Activated naive CD4-positive, alpha-beta T cell treated with anti-CD3 and anti-CD28 coated beads, Interleukin-2, amount 50 U/mL, for 24 hours (primary cell): ENCODE results near the gene RAB31.
"Not testable (repeated sequence)": the region's sequence is repeated elsewhere in the genome, so short reads cannot be mapped to it uniquely, and the experiment has no call there.

Experiments
- H3K27ac Mint-ChIP-seq: one replicate; pipeline ENCODE4 v1.8.0; 2021; ENCODE audit warnings: mild to moderate bottlenecking, mixed read lengths
- H3K27me3 Mint-ChIP-seq: one replicate; pipeline ENCODE4 v1.8.0; 2021; ENCODE audit warnings: mixed read lengths
- H3K36me3 Mint-ChIP-seq: one replicate; pipeline ENCODE4 v1.8.0; 2021; ENCODE audit warnings: mixed read lengths
- H3K4me1 Mint-ChIP-seq: one replicate; pipeline ENCODE4 v1.8.0; 2021; ENCODE audit warnings: mixed read lengths
- H3K4me3 Mint-ChIP-seq: one replicate; pipeline ENCODE4 v1.8.0; 2021; ENCODE audit warnings: mild to moderate bottlenecking, mixed read lengths
- H3K9me3 Mint-ChIP-seq: one replicate; pipeline ENCODE4 v1.8.0; 2021; ENCODE audit warnings: mixed read lengths

The RAB31 gene

DNA sequence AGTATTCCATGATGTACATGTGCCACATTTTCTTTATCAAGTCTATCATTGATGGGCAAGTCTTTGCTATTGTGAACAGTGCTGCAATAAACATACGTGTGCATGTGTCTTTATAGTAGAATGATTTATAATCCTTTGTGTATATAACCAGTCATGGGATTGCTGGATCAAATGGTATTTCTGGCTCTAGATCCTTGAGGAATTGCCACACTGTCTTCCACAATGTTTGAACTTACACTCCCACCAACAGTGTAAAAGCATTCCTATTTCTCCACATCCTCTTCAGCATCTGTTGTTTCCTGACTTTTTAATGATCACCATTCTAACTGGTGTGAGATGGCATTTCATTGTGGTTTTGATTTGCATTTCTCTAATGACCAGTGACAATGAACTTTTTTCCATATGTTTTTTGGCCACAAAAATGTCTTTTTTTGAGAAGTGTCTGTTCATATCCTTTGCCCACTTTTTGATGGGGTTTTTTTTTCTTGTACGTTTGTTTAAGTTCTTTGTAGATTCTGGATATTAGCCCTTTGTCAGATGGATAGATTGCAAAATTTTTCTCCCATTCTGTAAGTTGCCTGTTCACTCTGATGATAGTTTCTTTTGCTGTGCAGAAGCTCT, 60.1 kb downstream of the RAB31 start:
- H3K9me3 Mint-ChIP-seq, H3K4me1 Mint-ChIP-seq, H3K4me3 Mint-ChIP-seq, H3K36me3 Mint-ChIP-seq, H3K27ac Mint-ChIP-seq: not testable (repeated sequence)
- peaks cover 11% of the 10 kb centered on the region for H3K27me3 Mint-ChIP-seq

DNA sequence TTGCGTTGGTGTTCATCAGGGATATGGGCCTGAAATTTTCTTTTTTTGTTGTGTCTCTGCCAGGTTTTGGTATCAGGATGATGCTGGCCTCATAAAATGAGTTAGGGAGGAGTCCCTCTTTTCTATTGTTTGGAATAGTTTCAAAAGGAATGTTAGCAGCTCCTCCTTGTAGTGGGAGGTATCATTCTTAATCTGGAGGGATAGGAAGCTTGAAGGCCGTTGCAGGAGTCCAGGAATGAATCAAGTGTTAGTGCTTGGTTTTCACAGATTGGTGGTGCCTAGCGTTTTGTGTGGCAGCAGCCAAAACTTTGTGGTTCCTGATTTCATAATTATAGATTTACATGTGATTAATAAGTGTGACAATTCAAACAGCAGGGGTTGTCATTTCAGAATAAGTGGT, 62.0 kb downstream of the RAB31 start:
- not testable (repeated sequence) for H3K4me1 Mint-ChIP-seq, H3K9me3 Mint-ChIP-seq, H3K4me3 Mint-ChIP-seq, H3K27ac Mint-ChIP-seq, H3K36me3 Mint-ChIP-seq
- H3K27me3 Mint-ChIP-seq, result peaks cover 12% of the 10 kb centered on the region

DNA sequence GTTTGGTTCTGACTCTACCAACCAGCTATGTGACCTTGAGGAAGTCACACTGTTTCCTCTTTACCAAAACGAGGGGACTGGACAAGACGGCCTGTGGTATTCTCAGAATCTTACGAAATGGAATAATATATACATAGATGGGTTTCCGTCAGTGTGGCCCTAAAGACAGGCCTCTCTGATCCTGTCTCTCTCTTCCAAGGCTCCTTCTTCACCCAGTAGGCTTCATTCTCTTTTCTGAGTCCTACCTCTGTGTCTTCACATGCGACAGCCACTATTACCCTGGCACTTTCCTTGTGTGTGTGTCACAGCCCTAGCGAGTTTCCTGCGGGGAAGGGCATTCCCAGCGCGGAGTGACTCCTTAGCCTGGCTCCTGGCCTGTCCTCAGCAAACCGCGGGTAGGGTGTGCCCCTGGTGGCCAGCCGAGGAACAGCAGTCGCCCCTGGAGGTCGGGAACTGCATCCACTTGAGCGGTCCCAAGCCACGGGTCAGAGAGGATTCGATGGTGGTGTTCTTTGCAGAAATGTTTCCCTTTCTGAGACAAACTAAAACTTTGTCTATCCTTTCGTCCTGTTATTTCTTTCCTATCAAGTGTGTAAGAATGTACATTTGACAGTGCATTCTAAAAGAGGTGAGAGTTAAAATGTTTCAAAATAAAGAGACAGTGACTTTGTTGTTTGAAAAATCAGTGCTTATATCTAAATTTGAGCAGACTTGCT, 63.3 kb downstream of the RAB31 start:
- Mint-ChIP-seq H3K4me3 (no peak overlapping the region), H3K4me1 (no peaks in the 10 kb centered on the region), H3K27me3 (peaks cover 17% of the 10 kb centered on the region), H3K27ac (no peak overlapping the region), H3K9me3 (no peaks in the 10 kb centered on the region), H3K36me3 (no peaks in the 10 kb centered on the region)

DNA sequence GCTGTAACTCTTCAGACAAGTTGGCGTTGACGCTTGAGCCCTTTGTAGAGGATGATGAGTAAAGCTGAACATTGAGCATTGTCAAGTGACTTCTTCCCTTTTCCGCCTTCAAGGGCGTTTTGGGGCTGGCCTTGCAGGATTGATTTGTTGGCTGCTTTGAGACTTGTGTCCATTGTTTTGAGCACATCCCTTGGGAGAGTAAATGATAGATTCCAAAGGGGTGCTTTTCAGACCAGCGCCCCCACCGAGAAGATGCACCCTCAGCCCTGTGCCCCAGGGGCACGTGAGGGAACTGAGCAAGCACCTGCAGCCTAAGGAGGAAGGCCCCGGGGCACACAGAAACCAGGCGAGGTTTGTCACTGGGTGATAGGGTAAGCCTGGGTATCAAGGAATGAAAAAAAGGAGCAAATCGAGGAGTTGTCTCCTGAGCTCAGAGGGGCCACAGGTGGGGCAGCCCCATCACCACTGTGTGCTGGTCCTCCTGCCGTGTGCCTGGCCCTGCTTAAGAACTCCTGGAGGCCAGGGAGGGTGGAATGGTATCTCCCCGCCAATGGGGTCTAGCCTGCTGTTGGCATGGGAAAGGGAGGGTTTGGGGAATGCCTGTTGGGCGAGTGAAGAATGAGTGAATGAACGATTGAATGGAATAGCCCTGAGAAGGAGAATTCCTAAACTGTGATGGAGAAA, 64.0 kb downstream of the RAB31 start:
- Mint-ChIP-seq H3K4me1 (no peaks in the 10 kb centered on the region), H3K9me3 (no peaks in the 10 kb centered on the region), H3K4me3 (no peak overlapping the region), H3K27me3 (peaks cover 17% of the 10 kb centered on the region), H3K27ac (no peak overlapping the region), H3K36me3 (no peaks in the 10 kb centered on the region)

DNA sequence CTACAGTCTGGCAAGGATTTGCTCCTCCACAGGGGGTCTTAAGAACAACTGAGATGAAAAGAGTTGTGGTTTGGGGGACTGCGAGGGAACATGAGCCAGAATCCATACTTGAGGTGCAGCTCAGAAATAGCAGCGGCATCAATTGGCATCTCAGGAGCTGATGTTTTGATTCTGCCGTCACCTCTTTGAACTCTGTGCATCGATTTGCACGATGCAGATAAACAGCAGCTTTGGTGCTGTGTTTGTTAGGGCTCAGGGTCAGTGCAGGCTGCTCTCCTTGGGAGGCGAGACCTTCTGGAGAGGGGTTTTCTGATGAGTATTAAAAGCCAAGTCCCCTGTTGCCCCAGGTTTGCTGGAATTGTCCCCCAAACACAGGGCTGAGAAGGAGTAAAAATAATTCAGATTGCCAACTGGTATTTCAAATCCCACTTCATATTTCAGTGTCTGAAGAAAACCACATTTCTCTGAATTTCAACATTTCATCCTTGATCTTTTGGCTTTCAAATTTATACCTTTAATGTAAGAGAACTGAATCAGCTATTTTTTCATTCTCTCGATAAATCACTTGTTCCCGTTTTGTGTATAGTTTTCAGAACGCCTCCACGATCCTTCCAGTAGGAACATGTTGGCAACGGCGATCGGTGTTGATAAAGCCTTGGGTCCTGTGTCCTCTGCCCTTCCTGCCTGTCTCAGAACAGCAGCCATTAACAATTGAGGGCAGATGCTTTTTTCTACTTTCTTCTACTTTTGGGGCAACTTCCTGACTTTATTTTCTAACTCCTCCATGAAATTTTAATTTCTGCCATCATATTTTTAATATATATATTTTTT, 65.0 kb downstream of the RAB31 start:
- H3K9me3 Mint-ChIP-seq, result no peaks in the 10 kb centered on the region
- no peak overlapping the region for H3K27ac Mint-ChIP-seq
- no peak overlapping the region for H3K4me3 Mint-ChIP-seq
- no peaks in the 10 kb centered on the region for H3K4me1 Mint-ChIP-seq
- peaks cover 19% of the 10 kb centered on the region for H3K27me3 Mint-ChIP-seq
- H3K36me3 Mint-ChIP-seq, result no peaks in the 10 kb centered on the region

DNA sequence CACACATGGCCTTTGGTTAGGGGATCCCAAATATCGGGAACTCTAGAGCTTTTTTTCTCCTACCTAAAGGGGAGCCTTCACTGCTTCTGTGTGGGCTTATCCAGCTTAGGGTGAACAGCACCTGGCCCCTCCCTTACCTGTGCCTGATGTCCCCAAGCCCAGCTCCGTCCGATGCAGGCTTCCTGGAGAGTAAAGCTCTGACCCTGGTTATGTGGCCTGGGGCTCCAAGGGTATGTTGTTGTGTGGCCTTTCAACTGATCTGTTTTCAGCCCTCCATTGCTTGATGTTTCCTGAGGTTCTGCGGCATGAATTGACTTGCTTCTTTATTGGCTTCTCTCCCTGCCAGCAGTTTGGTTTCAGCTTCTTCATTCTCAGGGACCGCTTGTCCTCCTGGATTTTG, 66.0 kb downstream of the RAB31 start:
- Mint-ChIP-seq H3K9me3 (no peaks in the 10 kb centered on the region), H3K4me3 (no peak overlapping the region), H3K36me3 (no peaks in the 10 kb centered on the region), H3K4me1 (no peaks in the 10 kb centered on the region), H3K27me3 (peaks cover 20% of the 10 kb centered on the region), H3K27ac (no peak overlapping the region)

DNA sequence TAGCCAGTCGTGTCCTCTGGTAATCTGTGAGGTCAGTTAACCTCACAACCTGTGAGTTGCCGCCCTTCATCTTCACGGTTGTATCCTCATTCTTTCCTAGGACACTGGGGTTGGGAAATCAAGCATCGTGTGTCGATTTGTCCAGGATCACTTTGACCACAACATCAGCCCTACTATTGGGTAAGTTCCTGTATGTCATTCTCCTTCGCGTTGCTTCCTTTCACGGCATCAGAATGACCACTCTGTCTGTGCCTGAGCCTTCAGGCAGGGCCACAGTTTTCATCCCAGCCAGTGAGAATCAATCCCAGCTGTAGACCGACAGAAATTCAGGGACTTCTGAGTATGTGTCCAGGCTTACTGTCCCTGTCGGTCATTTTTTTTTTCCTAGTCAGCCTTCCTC, 67.1 kb downstream of the RAB31 start:
- H3K4me3 Mint-ChIP-seq, result no peak overlapping the region

DNA sequence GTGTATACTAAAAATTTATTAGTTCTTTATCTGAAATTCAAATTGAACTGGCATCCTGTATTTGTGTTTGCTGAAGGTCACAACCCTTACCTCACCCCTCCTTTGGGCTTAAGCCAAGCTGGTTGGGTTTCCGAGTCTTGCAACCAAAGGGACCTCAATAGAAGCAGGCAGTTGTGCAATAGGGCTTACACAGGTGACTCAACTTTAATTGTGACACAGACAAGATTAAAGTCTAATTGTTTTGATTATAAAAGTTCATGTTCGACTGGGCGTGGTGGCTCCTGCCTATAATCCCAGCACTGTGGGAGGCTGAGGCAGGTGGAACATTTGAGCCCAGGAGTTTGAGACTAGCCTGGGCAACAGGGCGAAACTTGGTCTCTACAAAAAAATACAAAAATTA, 71.5 kb downstream of the RAB31 start:
- H3K36me3 Mint-ChIP-seq, result no peaks in the 10 kb centered on the region
- no peak overlapping the region for H3K4me3 Mint-ChIP-seq
- no peaks in the 10 kb centered on the region for H3K9me3 Mint-ChIP-seq
- no peaks in the 10 kb centered on the region for H3K4me1 Mint-ChIP-seq
- H3K27ac Mint-ChIP-seq, result no peak overlapping the region
- H3K27me3 Mint-ChIP-seq, result peaks cover 7% of the 10 kb centered on the region

More for the DNA sequence above, 67.1 kb downstream of the RAB31 start:
- H3K27me3 Mint-ChIP-seq, result peaks cover 18% of the 10 kb centered on the region
- H3K27ac Mint-ChIP-seq, result no peak overlapping the region
- H3K9me3 Mint-ChIP-seq, result no peaks in the 10 kb centered on the region
- H3K4me1 Mint-ChIP-seq, result no peaks in the 10 kb centered on the region
- H3K36me3 Mint-ChIP-seq, result no peaks in the 10 kb centered on the region

DNA sequence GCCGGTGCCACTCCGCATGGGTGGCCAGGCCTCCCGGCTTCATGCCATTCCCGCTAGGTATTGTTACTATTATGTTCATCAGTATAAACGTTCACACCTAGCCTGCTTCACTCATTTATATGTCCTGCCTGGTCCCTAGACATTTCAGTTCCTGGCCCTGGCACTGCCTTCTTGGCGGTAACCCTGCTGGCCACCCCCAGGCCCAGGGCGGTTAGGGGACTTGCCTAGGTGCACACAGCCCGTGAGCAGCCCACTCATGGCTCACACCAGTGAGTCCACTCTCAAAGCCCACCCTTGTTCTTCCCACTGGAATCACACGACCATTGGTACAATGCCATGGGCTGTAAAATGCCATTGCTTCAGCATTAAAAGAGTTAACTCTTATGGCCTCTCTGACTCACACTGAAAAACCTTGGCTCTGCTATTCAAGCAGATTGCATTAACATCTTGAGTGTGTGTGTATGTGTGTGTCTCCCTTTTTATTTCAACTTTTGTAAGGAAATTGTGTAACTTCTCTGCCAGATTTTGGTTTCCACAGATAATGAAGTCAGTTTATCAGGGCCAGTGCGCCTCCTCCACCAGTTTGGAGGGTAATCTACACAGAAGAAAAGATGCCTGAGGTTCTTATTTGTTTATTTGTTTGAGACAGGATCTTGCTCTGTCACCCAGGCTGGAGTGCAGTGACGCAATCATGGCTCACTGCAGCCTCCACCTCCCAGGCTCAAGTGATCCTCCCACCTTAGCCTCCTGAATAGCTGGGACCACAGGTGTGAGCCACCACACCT, 74.2 kb downstream of the RAB31 start:
- no peak overlapping the region for H3K27ac Mint-ChIP-seq
- H3K4me3 Mint-ChIP-seq, result no peak overlapping the region
- no peaks in the 10 kb centered on the region for H3K4me1 Mint-ChIP-seq
- H3K9me3 Mint-ChIP-seq, result no peaks in the 10 kb centered on the region
- H3K36me3 Mint-ChIP-seq, result no peaks in the 10 kb centered on the region
- peaks cover 3% of the 10 kb centered on the region for H3K27me3 Mint-ChIP-seq

DNA sequence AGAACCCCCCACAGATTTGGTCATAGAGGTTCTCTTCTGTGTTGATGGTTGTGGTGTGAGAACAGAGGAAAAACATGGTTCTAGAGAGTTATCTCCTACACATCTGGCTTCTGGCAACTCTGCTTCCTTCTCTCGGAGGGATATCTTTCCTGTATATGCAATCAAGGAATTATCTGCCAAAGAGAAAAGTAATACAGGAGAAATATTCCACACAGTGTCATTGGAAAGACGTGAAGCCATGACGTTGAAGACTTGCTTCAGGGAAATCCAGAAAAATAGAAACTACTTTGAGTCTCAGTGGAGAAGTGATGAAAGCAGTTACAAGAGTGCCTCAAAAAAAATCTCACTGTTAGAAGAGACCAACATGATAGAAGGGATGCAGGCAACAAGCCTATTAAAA, 78.5 kb downstream of the RAB31 start:
- Mint-ChIP-seq H3K36me3 (no peaks in the 10 kb centered on the region), H3K4me3 (no peak overlapping the region), H3K9me3 (no peaks in the 10 kb centered on the region), H3K27me3 (peaks cover 6% of the 10 kb centered on the region), H3K27ac (no peak overlapping the region), H3K4me1 (no peaks in the 10 kb centered on the region)

DNA sequence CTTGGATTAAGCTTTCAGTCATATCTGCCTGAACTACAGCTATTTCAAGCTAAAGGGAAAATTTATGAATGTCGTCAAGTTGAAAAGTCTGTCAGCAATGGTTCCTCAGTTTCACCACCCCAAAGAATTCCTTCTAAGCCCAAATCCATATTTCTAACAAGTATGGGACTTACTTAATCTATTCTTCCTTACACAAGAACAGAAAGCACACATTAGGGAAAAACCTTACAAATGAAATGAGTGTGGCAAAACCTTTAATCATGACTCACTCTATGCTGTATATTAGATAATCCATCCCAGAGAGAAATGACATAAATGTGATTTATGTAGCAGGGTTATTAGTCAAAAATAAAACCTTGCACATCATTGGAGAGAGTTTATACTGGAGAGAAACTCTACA, 78.9 kb downstream of the RAB31 start:
- Mint-ChIP-seq H3K4me1 (no peaks in the 10 kb centered on the region), H3K27ac (no peak overlapping the region), H3K36me3 (no peaks in the 10 kb centered on the region), H3K9me3 (no peaks in the 10 kb centered on the region), H3K4me3 (no peak overlapping the region), H3K27me3 (peaks cover 6% of the 10 kb centered on the region)

DNA sequence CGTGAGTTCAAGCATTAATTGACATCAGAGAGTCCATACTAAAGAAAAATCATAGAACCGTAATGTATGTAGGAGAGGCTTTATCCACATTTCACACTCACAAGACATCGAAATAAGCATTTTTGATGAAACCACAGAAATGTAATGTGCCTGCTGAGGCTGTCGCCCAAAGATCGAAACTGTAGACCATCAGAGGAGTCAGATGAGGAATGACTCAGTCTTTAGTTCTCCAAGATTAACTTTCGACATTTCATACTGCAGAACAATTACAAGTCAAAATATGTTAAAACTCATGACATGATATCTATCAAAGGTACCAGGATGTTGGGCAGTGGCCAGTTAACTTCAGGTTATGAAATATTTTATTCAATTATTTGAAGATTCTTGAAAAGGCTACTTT, 79.6 kb downstream of the RAB31 start:
- no peaks in the 10 kb centered on the region for H3K9me3 Mint-ChIP-seq
- no peak overlapping the region for H3K27ac Mint-ChIP-seq
- peaks cover 6% of the 10 kb centered on the region for H3K27me3 Mint-ChIP-seq
- no peaks in the 10 kb centered on the region for H3K36me3 Mint-ChIP-seq
- H3K4me3 Mint-ChIP-seq, result no peak overlapping the region
- H3K4me1 Mint-ChIP-seq, result no peaks in the 10 kb centered on the region

DNA sequence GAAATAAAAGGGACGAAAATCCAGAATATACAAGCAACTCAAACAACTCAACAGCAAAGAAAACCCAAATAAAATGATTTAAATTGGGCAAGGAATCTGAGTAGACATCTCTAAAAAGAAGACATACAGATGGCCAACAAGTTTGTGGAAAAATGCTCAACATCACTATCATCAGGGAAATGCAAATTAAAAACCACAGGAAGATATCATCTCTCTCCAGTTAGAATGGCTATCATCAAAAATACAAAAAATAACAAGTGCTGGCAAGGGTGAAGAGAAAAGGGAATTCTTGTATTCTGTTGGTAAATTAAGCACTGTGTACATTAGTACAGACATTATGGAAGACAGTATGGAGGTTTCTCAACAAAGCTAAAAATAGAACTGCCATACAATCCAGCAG, 80.0 kb downstream of the RAB31 start:
- Mint-ChIP-seq H3K9me3 (no peaks in the 10 kb centered on the region), H3K27me3 (peaks cover 6% of the 10 kb centered on the region), H3K27ac (no peak overlapping the region), H3K36me3 (no peaks in the 10 kb centered on the region), H3K4me1 (no peaks in the 10 kb centered on the region), H3K4me3 (no peak overlapping the region)

DNA sequence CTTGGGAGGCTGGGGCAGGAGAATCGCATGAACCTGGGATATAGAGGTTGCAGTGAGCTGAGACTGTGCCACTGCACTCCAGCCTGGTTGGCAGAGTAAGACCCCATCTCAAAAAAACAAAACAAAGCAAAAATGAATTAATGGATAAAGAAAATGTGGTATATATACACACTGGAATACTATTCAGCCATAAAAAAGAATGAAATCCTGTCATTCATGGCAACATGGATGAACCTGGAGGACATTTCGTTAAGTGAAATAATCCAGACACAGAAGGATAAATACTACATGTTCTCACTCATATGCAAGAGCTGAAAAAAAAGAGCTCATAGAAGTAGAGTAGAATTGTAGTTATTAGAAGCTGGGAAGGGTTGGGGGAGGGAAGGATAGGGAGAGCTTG, 80.8 kb downstream of the RAB31 start:
- H3K9me3 Mint-ChIP-seq, result no peaks in the 10 kb centered on the region
- no peaks in the 10 kb centered on the region for H3K4me1 Mint-ChIP-seq
- H3K4me3 Mint-ChIP-seq, result no peak overlapping the region
- no peak overlapping the region for H3K27ac Mint-ChIP-seq
- peaks cover 6% of the 10 kb centered on the region for H3K27me3 Mint-ChIP-seq
- no peaks in the 10 kb centered on the region for H3K36me3 Mint-ChIP-seq

DNA sequence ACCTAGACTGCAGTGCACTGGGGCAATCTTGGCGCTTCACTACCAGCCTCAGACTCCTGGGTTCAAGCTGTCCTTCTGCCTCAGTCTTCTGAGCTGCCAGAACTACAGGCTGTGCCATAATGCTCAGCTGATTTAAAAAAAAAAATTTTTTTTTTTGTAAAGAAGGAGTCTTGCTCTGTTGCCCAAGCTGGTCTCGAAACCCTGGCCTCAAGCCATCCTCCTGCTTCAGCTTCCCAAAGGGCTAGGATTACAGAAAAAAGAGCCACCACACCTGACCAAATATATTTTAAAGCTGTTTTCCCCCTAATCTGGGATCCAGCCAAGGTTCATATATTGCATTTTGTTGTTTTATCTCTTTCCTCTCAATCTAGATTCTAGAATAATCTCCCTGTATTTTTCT, 82.2 kb downstream of the RAB31 start:
- Mint-ChIP-seq H3K27ac (no peak overlapping the region), H3K4me3 (no peak overlapping the region), H3K9me3 (no peaks in the 10 kb centered on the region), H3K36me3 (no peaks in the 10 kb centered on the region), H3K4me1 (no peaks in the 10 kb centered on the region), H3K27me3 (peaks cover 10% of the 10 kb centered on the region)
